NCI-H524 (cell line): ENCODE measurements around the gene TBC1D2B.
"Not testable (repeated sequence)": the region's sequence is repeated elsewhere in the genome, so short reads cannot be mapped to it uniquely, and the experiment has no call there.

Experiments
- DNase-seq, 2 experiments: peaks; one replicate each; lab custom pipeline; 2025; lab: John Stamatoyannopoulos, UW

TBC1D2B gene

GRCh38 chr15:78002996-78003395, 74.5 kb downstream of the TBC1D2B start:
- DNase-seq = peak in 1 of 2 experiments; percentile 34

- DNase-seq = no peak
Measured at GRCh38 chr15:78001656-78002055, 75.9 kb downstream of the TBC1D2B start.

- DNase-seq = no peak
Measured at GRCh38 chr15:78000927-78001249, 76.6 kb downstream of the TBC1D2B start.

GRCh38 chr15:78000091-78000926, 77.2 kb downstream of the TBC1D2B start:
- DNase-seq = peak; percentile 84 to 91

GRCh38 chr15:77999486-77999885, 78.0 kb downstream of the TBC1D2B start:
- no peak for DNase-seq

- no peak for DNase-seq
Measured at GRCh38 chr15:77998592-77998991, 78.9 kb downstream of the TBC1D2B start.

GRCh38 chr15:77997761-77998554, 79.6 kb downstream of the TBC1D2B start:
- DNase-seq = not testable (repeated sequence)

GRCh38 chr15:77997221-77997620, 80.3 kb downstream of the TBC1D2B start:
- not testable (repeated sequence) for DNase-seq

GRCh38 chr15:77996713-77997171, 80.8 kb downstream of the TBC1D2B start:
- DNase-seq = not testable (repeated sequence)

GRCh38 chr15:77996226-77996625, 81.3 kb downstream of the TBC1D2B start:
- DNase-seq = not testable (repeated sequence)

GRCh38 chr15:77995537-77995918, 82.0 kb downstream of the TBC1D2B start:
- DNase-seq = not testable (repeated sequence)

- peak in 1 of 2 experiments; percentile 57 for DNase-seq
Measured at GRCh38 chr15:77994893-77995536, 82.5 kb downstream of the TBC1D2B start.

- DNase-seq = not testable (repeated sequence)
Measured at GRCh38 chr15:77993970-77994693, 83.4 kb downstream of the TBC1D2B start.

- no peak for DNase-seq
Measured at GRCh38 chr15:77993374-77993911, 84.1 kb downstream of the TBC1D2B start.

- no peak for DNase-seq
Measured at GRCh38 chr15:77992356-77993222, 84.9 kb downstream of the TBC1D2B start.

GRCh38 chr15:77991658-77992201, 85.8 kb downstream of the TBC1D2B start:
- DNase-seq = not testable (repeated sequence)

- no peak for DNase-seq
Measured at GRCh38 chr15:77991029-77991406, 86.5 kb downstream of the TBC1D2B start.

GRCh38 chr15:77989296-77990143, 88.0 kb downstream of the TBC1D2B start:
- DNase-seq = no peak
